HG03025 (cell line): Measurements from ENCODE around the gene C4orf17.

Experiments
- ATAC-seq: cut with Tn5 transposase; IDR thresholded peaks from one replicate; pipeline ENCODE4 v1.9.1; 2021; ENCODE audit warnings: mild to moderate bottlenecking, moderate library complexity; ENCODE audit not compliant: unreplicated experiment, low FRiP score

Gene C4orf17

DNA sequence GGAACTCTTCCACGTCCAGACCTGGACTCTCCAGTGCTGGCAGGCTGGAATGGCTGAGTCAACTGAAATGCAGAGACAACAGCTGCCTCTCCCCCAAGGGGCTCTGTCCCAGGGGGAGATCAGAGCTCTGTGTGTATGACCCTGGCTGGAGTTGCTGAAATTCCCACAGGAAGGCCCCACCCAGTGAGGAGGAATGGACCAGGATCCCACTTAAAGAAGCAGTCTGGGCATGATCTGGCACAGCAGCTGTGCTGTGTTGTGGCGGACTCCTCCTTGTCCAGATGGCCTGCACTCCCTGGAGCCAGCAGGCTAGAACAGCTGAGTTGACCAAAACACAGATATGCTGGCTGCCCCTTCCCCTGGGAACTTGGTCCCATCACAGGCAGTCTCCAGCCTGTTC is 25.4 kb downstream of the C4orf17 start:
- ATAC-seq, result no peak

- ATAC-seq, result no peak
These were observed 26.0 kb downstream of the C4orf17 start for GRCh38 chr4:99536848-99537247.

- no peak for ATAC-seq
These were observed 26.9 kb downstream of the C4orf17 start for GRCh38 chr4:99537674-99538073.

- no peak for ATAC-seq
These were observed 29.6 kb downstream of the C4orf17 start for GRCh38 chr4:99540277-99540939.

GRCh38 chr4:99552872-99553271 is 42.1 kb downstream of the C4orf17 start:
- ATAC-seq, result no peak

GRCh38 chr4:99563310-99564186 is 52.7 kb downstream of the C4orf17 start, which contains the start of gene TRMT10A:
TSS of gene TRMT10A (minus strand) at chr4:99564039. CDS start at chr4:99559338, 4,701 bp downstream.
- ATAC-seq, result peak; percentile 98

DNA sequence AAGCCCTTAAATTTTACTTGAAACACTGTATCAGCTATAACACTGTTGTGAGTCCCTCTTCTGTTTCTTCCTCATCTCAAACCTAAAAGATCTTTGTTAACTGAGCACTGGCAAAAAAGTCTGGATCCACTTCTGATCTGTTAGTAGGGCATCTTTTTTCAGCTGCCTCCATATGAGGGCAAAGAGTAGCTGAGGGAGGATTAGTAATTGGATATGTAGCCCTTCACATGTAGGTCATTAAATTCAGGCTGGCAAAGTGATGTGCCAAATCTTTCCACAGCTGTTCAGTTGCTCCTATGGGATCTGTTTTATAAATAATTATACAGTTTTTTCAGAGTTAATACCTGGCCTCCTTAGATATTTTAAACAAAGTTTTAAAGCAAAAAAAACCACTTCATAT is 54.1 kb downstream of the C4orf17 start:
- ATAC-seq, result no peak

DNA sequence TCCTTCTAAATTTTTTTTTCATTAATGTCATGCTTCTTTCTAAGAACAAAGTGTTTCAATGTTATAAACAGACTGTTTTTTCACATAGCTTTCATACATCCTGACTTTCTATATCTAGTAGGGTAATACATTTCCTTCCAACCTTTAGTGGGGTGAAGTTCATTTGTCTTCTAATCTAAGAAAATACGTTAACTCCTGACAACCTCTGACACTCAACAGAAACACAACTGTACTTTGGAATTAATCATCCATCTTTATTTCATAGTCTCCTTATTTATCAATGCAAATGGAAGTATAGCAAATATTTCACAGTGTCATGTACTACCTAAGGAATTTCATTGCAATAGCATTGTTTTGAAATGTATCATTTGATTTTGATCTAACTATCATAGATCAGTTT is 61.1 kb downstream of the C4orf17 start:
- ATAC-seq, result no peak

GRCh38 chr4:99572527-99573240 is 61.9 kb downstream of the C4orf17 start:
- no peak for ATAC-seq

DNA sequence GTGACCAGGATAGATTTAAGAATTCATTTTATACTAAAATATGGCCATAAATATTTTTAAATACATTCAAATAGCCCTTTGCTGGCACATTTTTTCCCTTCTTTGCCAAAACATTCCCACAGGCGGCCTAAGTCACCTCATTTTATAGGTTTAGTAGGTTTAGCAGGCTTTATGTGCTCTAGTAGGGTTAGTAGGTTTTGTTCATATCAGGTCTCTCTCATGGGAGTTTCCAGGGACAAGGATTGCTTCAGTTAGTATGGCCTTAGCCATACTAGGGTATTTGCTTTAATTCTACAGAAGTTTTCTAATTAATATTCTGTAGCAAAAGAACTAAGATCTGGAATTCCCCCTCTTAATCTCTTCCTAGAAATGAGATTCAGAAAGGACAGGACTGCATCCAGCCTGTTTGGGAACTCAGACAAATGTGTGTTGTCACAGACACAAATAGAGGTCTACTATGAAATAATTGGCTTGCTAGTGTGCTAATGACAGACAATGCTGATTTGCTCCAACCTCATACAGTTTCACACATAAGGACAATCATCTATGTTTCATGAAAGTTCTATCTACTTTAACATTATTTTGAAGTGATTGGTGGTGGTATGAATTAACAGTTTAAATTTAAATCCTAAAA is 63.0 kb downstream of the C4orf17 start:
- no peak for ATAC-seq

GRCh38 chr4:99574530-99575324 is 63.9 kb downstream of the C4orf17 start, which contains the start of gene MTTP:
TSS of gene MTTP (plus strand) at chr4:99574824. CDS start at chr4:99574910, 86 bp downstream.
- peak; percentile 90 for ATAC-seq

GRCh38 chr4:99578714-99579113 is 67.9 kb downstream of the C4orf17 start:
- no peak for ATAC-seq

DNA sequence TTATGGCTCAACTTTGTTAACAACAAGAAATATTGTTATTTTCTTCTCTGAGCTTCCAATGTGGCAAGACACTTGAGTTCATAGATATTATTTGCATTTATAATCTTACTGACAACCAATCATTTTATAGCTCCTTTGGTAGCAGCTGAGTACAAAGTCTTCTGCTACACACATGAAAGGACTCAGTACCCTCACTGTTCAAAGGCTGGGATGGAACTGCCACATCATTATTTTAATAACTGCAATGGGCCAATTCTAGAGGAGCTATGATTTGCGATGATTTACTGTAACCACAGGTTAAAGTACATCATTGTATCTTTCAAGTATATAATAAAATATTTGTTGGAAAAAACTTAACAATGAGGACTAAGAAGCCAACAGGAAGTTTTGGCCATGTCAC is 74.7 kb downstream of the C4orf17 start:
- no peak for ATAC-seq

- no peak for ATAC-seq
These were observed 75.5 kb downstream of the C4orf17 start for GRCh38 chr4:99586322-99586721.

- no peak for ATAC-seq
These were observed 76.0 kb downstream of the C4orf17 start for GRCh38 chr4:99586797-99587196.

- no peak for ATAC-seq
These were observed 76.5 kb downstream of the C4orf17 start for GRCh38 chr4:99587309-99587708.

- ATAC-seq, result no peak
These were observed 77.0 kb downstream of the C4orf17 start for GRCh38 chr4:99587803-99588202.

GRCh38 chr4:99591757-99592156 is 80.9 kb downstream of the C4orf17 start:
- no peak for ATAC-seq
